Hematopoietic multipotent progenitor cell treated with erythropoietin and hydrocortisone succinate and interleukin-3 and kit ligand, for 6 days (in vitro differentiated cells): Measurements from ENCODE around the gene PCDHGB3.
"Not testable (repeated sequence)": the region's sequence is repeated elsewhere in the genome, so short reads cannot be mapped to it uniquely, and the experiment has no call there.

ENCODE experiments used
- DNase-seq: peaks from one replicate; pipeline ENCODE4 v3.0.0-alpha.2; 2015

PCDHGB3 gene

GRCh38 chr5:141369994-141370848 lies at the start of gene PCDHGB3:
Gene PCDHGB3, plus strand, starts transcription at chr5:141370242. Its CDS starts 153 bp downstream, at chr5:141370395.
- DNase-seq = peak; percentile 35

- DNase-seq = no peak
These were observed 47.8 kb upstream of the PCDHGB3 start for GRCh38 chr5:141322261-141322660.

DNA sequence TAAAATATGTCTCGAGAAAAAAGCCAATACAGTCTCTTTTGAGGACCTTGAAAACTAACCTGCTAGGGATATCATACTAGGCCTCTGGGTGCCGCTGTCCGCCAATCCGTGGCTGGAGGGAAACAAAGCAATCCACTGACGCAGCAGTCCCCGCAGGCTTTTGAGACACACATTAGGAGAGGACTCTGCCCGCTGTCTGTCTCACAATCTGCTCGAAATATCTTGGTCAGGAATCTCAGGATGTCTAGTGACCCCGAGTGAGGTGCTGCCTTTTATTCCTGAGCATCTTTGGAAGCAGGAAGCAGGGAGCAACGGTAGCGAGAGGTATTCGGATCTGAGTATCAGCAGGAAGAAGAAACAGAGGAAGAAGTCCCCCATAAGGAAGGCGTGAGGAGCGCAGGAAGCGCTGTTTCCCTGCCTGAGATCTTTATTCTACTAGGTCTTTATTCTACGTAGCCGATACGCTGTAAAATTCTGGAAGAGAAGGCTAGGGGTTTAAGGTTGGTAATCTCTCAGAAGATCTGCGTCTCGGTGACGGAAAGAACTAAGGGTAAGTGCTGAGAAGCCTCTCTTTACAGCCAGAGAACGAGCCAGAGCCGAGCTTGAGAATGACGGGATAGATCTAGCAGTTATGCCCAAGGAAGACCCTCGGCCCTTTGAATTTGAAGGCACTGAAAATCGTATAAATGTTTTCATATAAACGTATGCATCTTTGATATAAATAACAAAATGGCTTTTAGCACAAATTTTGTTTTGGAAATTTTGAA lies 43.8 kb upstream of the PCDHGB3 start:
- peak; percentile 39 for DNase-seq

GRCh38 chr5:141328231-141328630 lies 41.8 kb upstream of the PCDHGB3 start:
- DNase-seq = no peak

- peak; percentile 27 for DNase-seq
These were observed 39.6 kb upstream of the PCDHGB3 start, which contains the start of gene PCDHGA1 for GRCh38 chr5:141330299-141331080. Gene PCDHGA1, plus strand, starts transcription at chr5:141330514.

GRCh38 chr5:141332571-141332970 lies 37.5 kb upstream of the PCDHGB3 start:
- not testable (repeated sequence) for DNase-seq

GRCh38 chr5:141338538-141339306 lies 31.3 kb upstream of the PCDHGB3 start, which contains the start of gene PCDHGA2:
Gene PCDHGA2, plus strand, starts transcription at chr5:141338760.
- DNase-seq = peak; percentile 34

DNA sequence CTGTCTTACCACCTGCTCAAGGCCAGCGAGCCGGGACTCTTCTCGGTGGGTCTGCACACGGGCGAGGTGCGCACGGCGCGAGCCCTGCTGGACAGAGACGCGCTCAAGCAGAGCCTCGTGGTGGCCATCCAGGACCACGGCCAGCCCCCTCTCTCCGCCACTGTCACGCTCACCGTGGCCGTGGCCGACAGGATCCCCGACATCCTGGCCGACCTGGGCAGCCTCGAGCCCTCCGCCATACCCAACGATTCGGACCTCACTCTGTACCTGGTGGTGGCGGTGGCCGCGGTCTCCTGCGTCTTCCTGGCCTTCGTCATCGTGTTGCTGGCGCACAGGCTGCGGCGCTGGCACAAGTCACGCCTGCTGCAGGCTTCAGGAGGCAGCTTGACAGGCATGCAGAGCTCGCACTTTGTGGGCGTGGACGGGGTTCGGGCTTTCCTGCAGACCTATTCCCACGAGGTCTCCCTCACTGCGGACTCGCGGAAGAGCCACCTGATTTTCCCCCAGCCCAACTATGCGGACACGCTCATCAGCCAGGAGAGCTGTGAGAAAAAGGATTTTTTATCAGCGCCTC lies 29.2 kb upstream of the PCDHGB3 start:
- not testable (repeated sequence) for DNase-seq

GRCh38 chr5:141342773-141343172 lies 27.3 kb upstream of the PCDHGB3 start:
- no peak for DNase-seq

DNA sequence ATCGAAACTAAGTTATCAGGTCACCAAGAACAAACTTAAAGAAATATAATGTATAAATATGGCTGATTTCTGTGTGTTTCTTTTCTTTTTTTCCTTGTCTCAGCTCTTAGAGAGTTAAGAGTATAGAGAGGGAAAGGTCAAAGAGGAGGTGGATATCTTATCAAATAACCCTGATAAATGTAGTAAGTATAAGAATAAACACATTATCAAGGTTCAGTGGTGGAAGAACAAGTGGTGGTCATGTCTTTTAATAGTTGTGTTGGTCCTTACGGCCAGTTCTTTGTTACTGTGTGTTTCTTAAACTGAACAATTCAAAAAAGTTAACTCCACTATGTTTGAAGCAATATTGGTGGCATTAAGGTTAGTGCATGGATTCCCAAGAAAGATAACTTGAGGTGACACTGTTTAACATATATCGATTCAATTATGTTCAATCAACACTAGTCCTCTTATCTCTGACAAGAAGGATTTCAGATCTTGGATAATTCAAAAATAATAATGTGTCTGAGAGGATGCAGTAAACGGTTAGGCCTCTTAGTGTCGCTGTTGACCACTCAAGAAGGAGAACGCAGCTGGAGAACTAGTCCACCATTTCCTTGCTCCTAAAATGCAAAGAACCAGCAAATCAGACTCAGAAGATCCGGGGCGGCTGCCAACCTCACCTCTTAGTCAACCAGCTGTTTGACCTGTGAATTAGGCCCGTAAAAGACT lies 26.6 kb upstream of the PCDHGB3 start, which contains the start of gene PCDHGA3:
PCDHGA3 (plus strand) TSS at position 588 of the 711 bp plus-strand sequence. CDS start 205 bp downstream, outside the sequence.
- DNase-seq = peak; percentile 46

DNA sequence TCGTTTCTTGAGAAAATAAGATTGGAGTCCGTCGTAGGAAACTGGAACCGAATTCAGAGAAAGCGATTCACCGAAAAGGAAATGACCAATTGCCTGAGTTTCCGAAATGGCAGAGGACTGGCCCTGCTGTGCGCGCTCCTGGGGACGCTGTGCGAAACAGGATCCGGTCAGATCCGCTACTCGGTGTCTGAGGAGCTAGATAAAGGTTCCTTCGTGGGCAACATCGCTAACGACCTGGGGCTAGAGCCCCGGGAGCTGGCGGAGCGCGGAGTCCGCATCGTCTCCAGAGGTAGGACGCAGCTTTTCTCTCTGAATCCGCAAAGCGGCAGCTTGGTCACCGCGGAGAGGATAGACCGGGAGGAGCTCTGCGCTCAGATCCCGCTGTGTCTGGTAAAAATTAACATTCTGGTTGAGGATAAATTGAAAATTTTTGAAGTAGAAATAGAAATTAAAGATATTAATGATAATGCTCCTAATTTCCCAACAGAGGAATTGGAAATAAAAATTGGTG lies 26.0 kb upstream of the PCDHGB3 start:
- DNase-seq = no peak

DNA sequence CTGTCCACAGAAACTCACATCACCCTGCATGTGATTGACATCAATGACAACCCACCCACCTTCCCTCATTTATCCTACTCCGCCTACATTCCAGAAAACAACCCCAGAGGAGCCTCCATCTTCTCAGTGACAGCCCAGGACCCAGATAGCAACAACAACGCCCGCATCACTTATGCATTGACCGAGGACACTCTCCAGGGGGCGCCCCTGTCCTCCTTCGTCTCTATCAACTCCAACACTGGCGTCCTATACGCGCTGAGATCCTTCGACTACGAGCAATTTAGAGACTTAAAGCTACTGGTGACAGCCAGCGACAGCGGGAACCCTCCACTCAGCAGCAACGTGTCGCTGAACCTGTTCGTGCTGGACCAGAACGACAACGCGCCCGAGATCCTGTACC lies 24.7 kb upstream of the PCDHGB3 start:
- DNase-seq = no peak

GRCh38 chr5:141346017-141346416 lies 24.0 kb upstream of the PCDHGB3 start:
- not testable (repeated sequence) for DNase-seq

DNA sequence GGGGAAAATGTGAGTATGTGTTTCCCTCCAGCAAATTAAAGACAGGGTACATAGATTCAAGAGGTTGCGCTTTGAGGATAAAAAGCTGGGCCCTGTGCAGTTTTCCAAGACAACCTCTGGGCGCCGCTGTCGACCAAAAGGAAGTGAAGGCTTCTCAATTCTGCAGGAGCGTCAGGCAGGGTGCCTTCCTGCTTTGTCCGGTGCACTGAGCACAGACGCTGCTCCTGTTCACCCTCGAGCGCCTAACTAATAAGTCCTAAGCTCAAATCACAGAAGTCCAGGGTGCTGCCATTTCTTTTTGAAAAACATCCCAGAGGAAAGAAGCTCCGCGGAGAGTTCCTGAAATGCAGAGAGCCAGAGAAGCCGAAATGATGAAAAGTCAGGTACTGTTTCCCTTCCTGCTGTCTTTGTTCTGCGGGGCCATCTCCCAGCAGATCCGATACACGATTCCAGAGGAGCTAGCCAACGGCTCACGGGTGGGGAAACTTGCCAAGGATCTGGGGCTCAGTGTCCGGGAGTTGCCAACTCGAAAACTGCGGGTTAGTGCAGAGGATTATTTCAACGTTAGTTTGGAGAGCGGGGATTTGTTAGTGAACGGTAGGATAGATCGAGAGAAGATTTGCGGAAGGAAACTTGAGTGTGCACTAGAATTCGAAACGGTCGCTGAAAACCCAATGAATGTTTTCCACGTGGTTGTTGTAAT lies 20.0 kb upstream of the PCDHGB3 start, which contains the start of gene PCDHGB1:
PCDHGB1 (plus strand) TSS at position 183 of the 703 bp plus-strand sequence; CDS start at position 345, 162 bp downstream.
- DNase-seq = peak; percentile 30

DNA sequence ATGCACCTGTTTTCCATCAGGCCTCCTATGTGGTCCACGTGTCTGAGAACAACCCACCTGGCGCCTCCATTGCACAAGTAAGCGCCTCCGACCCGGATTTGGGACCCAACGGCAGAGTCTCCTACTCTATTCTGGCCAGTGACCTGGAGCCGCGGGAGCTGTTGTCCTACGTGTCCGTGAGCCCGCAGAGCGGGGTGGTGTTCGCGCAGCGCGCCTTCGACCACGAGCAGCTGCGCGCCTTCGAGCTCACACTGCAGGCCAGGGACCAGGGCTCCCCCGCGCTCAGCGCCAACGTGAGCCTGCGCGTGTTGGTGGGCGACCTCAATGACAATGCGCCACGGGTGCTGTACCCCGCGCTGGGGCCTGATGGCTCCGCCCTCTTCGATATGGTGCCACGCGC lies 18.5 kb upstream of the PCDHGB3 start:
- DNase-seq = no peak

- no peak for DNase-seq
These were observed 15.1 kb upstream of the PCDHGB3 start, which contains the start of gene PCDHGA4 for GRCh38 chr5:141354900-141355469. Gene PCDHGA4, plus strand, starts transcription at chr5:141355021. Its CDS starts 87 bp downstream, at chr5:141355108.

DNA sequence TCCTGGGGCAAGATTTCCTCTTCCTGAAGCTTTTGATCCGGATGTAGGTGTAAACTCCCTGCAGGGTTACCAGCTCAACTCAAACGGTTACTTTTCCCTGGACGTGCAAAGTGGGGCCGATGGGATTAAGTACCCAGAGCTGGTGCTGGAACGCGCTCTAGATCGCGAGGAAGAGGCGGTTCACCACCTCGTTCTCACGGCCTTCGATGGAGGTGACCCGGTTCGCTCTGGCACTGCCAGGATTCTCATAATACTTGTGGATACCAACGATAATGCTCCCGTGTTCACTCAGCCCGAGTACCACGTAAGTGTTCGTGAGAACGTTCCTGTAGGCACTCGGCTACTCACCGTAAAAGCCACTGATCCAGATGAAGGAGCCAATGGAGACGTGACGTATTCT lies 14.4 kb upstream of the PCDHGB3 start:
- DNase-seq = no peak

DNA sequence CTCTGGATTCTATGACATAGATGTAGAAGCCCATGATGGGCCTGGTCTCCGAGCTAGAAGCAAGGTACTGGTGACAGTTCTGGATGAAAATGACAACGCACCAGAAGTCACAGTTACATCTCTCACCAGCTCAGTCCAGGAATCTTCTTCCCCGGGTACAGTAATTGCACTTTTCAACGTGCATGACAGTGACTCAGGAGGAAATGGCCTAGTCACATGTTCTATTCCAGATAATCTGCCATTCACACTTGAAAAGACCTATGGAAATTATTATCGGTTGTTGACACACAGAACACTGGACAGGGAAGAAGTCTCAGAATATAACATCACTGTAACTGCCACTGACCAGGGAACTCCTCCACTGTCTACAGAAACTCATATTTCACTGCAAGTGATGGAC lies 13.9 kb upstream of the PCDHGB3 start:
- DNase-seq = no peak

GRCh38 chr5:141356950-141357349 lies 13.1 kb upstream of the PCDHGB3 start:
- no peak for DNase-seq
